NCI-H2171 (cell line): ENCODE measurements around the gene PTPMT1.

Source experiments
- DNase-seq: peaks from one replicate; lab custom pipeline; 2025; lab: John Stamatoyannopoulos, UW

PTPMT1 gene

GRCh38 chr11:47578524-47579494 lies 13.4 kb downstream of the PTPMT1 start, which contains the start of the genes KBTBD4 and NDUFS3:
KBTBD4 (minus strand) TSS chr11:47578970; CDS start chr11:47578951, 19 bp downstream.
NDUFS3 (plus strand) TSS chr11:47579074; CDS start chr11:47579092, 18 bp downstream.
- DNase-seq = peak; percentile 92

- DNase-seq = no peak
Measured at GRCh38 chr11:47583844-47584243, 18.4 kb downstream of the PTPMT1 start.

DNA sequence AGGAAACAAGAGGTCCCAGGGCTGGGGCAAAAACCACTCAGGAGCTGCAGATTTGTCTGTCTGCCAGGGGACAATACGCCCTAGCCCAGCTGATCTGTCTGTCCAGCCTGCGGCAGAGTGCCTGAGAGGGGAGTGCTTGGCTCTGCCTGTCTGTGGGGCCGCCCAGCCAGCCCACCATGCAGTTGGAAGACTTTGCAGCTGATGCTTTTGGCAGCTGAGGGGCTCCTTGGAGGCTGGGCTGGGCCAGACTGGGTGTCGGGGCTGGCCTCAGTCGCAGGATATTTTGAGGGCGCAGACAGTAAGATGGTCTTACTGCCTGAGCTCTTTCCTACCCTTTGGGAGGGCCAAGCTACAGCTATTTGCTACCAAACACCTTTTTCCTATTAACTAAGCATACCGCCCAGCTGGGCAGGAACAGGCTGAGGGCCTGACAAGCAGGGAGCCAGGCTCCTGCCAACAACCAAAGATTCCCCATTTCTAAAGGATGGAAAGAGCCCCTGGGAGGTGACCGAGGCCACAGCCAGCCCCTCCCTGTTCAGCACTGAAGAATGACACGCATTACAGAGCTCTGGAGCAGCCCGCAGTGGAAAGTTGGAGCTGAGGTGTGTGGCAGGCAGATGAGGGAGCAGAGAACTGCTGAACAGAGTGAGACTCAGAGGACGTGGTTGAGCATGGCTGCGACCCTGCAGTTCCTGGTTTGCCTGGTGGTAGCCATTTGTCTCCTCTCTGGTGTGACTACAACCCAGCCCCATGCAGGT lies 20.9 kb downstream of the PTPMT1 start, which contains the start of gene FAM180B:
TSS of gene FAM180B (plus strand) at position 581 of the 758 bp plus-strand sequence. CDS start at position 672, 91 bp downstream.
- DNase-seq = no peak

- no peak for DNase-seq
Measured at GRCh38 chr11:47587039-47587716, 21.8 kb downstream of the PTPMT1 start.

GRCh38 chr11:47587723-47588326 lies 22.4 kb downstream of the PTPMT1 start:
- no peak for DNase-seq

DNA sequence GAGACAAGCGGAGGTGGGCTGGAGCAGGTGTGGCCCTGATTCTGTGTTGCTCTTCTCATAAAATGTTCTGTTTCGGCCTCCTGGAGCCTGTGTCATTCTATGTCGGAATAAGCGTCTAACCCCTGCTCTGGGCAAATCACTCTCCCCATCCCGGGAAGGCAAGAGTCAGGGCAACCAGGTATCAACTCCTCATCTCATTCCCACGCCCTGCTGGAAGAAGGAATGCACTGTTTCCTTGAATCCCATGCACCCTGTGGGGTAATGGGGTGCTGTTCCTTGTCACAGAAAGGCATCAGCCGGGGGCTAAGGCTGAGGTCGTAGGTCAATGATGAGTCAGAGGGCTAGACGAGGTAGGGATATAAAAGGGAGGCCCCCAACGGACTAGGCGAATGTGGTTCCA lies 23.7 kb downstream of the PTPMT1 start:
- DNase-seq = no peak

- no peak for DNase-seq
Measured at GRCh38 chr11:47589584-47589976, 24.2 kb downstream of the PTPMT1 start.

DNA sequence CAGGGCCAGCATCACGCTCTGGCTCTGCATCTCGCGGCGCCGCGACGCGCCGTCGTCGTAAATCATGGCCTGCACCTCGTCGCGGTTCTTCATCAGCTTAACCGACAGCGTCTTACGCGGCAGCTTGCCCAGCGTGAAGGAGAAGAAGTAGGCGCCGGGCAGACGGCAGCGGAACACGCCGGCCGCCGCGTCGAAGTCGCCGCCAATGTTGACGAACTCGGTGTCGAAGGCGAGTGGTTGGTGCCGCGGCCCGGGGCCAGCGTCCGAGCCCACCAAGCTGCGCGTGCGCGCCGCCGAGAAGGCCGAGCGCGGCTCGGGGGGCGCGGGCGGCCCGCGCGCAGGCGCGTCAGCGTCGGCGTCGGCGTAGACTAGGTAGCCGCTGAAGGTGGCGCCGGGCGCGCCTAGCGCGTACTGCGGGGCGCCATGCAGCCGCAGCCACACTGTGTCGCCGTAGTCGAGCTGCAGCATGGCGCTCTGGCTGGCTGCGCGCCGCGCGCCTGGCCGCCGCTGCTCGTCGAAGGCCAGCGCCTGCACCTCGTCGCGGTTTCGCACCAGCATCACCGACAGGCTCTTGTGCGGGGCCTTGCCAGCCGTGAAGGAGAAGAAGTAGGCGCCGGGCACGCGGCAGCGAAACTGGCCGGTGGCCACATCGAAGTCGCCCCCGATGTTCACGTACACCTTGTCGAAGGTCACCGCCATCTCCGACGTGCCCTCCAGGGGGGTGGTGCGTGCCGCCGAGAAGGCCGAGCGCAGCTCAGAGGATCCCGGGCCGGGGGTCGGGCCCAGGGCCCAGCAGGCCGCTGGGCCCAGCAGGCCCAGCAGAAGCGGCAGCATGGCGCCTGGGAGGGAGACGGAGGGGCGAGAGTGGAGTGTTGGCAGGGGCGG lies 24.8 kb downstream of the PTPMT1 start:
- no peak for DNase-seq

GRCh38 chr11:47591764-47592163 lies 26.4 kb downstream of the PTPMT1 start:
- DNase-seq = no peak

DNA sequence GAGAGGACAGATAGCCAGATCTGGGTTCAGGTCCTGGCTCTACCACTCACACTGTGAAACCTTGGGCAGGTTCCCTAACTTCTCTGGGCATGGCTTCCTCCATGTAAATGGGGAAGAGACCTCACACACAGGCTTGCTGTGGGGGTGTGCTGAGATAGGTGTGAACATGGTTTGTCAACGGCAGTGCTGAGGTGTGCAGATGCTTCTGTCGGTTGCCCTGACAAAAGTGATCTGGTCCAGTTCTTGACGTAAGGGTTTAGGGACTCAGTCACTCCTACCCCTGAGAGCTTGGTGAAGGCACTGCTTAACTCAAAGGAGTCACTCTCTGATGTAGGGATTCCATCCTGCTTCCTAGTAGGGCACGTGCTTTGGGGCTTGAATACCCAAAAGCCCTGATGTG lies 26.9 kb downstream of the PTPMT1 start:
- no peak for DNase-seq

- no peak for DNase-seq
Measured at GRCh38 chr11:47592970-47593369, 27.6 kb downstream of the PTPMT1 start.

GRCh38 chr11:47593492-47593933 lies 28.1 kb downstream of the PTPMT1 start:
- no peak for DNase-seq

DNA sequence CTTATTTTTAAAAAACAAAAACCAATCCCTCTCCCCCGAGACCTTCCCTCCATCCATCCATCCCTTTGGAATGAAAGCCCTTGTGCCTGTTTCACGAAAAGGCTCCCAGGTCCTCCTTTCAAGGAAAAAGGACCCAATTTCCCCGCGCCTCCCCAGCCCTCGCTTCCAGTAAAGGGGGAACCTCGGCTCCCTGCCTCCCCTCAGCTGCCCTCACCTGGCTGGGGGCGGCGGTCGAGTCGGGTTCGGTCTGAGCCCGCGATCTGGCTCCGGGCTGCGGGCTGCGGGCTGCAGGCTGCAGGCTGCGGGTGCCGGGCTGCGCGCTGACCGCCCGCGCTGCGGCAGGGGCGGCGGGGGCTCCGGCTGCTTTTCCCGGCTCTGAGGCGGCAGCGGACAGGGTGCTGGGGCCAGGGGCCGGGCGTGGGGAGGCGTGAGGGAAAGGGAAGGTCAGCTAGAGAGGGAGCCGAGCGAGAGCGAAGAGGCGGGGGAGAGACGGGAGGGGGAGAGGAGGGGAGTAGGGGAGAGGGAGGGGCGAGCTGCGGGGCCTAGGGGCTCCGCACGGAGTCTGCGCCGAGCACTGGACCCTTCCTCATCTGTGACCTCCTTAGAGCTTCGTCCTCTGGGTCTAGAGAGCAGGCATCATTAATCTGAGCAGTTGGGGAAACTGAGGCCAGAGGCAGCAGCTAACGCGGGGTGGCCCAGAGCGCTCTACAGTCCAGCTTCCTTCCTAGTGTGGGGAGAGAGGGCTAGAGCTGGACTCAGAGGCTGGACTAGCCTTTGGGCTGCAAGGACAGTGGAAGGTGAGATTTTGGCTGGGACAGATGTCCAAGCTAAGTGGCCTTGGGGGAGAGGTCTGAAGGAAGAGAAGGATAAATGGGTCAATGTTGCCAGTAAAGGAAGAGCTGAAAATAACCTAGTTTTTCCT lies 28.8 kb downstream of the PTPMT1 start, which contains the start of gene C1QTNF4:
TSS of gene C1QTNF4 (minus strand) at position 478 of the 922 bp plus-strand sequence. CDS start 3,601 bp downstream, outside the sequence.
- DNase-seq = no peak

DNA sequence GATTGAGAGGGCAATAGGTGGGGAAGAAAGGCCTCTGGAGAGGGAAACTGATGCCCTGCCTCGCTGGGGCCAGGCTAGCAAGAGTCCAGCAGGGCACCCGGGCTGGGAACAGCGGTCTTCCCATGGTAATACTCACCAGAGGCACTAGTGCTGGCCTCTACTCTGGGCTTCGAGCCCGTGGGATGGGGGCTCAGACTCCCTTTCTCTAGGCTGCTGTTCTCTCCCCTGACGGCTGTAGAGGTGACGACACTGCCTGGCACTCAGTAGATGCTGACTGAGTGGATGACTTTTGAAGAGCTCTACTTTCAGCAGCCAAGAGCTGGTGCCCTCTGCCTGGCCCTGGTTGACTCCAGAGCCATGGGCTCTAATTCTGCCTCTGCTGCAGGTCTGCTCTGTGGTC lies 29.6 kb downstream of the PTPMT1 start:
- no peak for DNase-seq

DNA sequence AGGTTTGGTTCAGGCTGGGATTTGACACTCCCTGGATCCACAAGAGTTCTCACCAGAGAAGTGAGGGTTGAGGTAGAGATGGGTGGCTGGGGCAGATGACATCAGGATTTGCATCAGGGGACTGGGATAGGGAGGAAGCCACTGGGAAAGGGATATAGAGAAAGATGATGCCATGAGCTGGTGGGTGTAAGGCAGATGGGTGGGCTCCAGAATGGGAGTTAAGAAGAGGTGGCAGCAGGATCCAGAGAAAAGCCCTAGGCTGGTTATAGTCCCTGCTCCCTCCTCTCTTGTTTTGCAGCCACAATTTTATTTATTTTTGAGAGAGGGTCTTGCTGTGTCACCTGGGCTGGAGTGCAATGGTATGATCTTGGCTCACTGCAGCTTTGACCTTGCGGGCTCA lies 30.6 kb downstream of the PTPMT1 start:
- no peak for DNase-seq

- no peak for DNase-seq
Measured at GRCh38 chr11:47599902-47600301, 34.5 kb downstream of the PTPMT1 start.

GRCh38 chr11:47603295-47603694 lies 37.9 kb downstream of the PTPMT1 start:
- no peak for DNase-seq

- no peak for DNase-seq
Measured at GRCh38 chr11:47605921-47606320, 40.5 kb downstream of the PTPMT1 start.

GRCh38 chr11:47606731-47607130 lies 41.3 kb downstream of the PTPMT1 start:
- peak; percentile 47 for DNase-seq
